NOMO-1 treated with dmso at 0.1 percent for 144 hours (cell line): ENCODE data around the gene CD74.
A peak's percentile ranks its signal among the peaks of the same experiment; 100 is the strongest.
"Not testable (repeated sequence)": the region's sequence is repeated elsewhere in the genome, so short reads cannot be mapped to it uniquely, and the experiment has no call there.

Experiments
- DNase-seq: peaks from one replicate; lab custom pipeline; 2025; ENCODE audit not compliant: unreplicated experiment; lab: John Stamatoyannopoulos, UW

CD74 gene

GRCh38 chr5:150412319-150413175, at the start of gene CD74:
Gene CD74 (minus strand): TSS chr5:150412910. CDS start chr5:150412749, 161 bp downstream.
- DNase-seq, result peak; percentile 90

GRCh38 chr5:150461231-150461630, 48.5 kb upstream of the CD74 start:
- no peak for DNase-seq

DNA sequence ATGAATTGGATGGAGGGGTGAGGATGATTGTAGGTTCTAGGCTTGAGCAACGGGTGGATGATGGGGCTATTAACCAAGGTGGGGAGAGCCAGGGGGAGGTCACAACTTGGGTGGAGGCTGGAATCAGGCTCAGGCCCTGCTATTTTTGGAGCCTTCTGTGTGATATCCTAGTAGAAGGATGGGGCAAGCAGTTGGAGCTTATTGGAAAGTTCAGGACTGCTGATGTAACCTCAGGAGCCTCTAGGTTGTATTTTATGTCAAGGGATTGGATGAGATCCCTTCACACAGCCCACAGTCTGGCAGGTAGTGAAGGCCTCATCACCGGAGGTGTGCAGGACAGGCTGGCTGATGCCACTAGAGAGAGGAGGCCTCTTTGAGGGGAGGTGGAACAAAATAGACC, 48.1 kb upstream of the CD74 start:
- no peak for DNase-seq

DNA sequence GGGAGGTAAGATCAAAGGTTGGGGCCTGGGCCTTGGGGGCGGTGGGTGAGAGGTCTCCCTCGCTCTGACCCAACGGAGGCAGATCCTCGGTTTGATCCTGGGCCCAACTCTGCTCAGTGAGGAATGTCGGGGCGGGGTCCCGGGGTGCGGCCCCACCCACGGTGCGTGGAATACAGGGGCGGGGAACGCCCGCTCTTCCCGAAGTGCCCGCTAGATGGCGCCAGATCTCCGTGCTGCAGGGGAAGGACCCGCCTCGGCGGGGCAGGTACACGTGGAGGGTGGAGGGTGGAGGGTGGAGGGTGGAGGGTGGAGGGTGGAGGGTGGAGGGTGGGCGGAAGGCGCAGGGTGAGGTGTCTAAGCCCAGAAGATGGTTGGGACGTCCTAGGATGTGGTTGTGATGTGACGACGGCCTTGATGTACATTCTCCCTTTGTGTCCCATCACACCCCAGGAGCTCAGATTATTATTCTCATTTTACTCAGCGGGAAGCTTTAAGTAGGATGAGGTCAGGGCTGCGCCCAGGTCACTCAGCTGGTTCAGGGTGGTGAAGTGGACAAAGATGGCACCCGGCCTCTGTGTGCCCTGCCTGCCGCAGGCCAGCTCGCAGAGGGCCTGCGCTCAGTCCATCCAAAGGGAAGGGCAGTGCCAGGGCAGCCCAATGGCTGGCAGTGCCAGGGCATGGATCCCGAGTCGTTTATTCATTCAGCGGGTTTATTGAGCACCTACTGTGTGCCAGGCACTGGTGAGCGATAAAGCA, 46.3 kb upstream of the CD74 start:
- peak; percentile 36 for DNase-seq

GRCh38 chr5:150457562-150458240, 45.0 kb upstream of the CD74 start:
- DNase-seq, result no peak

GRCh38 chr5:150457121-150457520, 44.4 kb upstream of the CD74 start:
- DNase-seq, result no peak

DNA sequence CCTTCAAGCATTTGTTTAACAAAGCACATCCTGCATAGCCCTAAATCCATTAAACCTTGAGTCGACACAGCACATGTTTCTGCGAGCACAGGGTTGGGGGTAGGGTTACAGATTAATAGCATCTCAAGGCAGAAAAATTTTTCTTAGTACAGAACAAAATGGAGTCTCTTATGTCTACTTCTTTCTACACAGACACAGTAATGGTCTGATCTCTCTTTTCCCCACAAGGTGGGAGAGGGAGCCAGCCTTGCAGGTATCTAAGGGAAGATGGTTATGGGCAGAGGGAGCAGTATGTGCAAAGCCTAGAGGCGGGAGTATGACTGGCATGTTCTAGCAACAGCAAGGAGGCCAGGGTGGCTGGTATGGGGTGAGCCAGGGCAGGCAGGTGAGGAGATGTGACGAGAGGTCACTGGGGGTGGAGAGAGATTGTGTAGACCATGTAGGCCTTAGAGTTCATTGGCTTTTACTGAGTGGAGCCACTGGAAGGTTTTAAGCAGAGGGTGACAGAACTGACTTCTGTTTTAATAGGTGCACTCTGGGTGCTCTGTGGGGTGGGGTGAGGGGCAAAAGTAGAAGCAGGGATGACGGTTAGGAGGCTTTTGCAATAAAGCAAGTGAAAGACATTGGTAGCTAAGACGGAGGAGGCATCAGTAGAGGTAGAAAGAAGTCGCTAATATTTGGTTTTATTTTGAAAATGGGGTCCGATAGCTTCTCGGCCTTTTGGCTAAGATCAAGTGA, 42.0 kb upstream of the CD74 start:
- DNase-seq, result no peak

GRCh38 chr5:150454027-150454426, 41.3 kb upstream of the CD74 start:
- DNase-seq, result not testable (repeated sequence)

- DNase-seq, result no peak
These were observed 40.2 kb upstream of the CD74 start for GRCh38 chr5:150452914-150453313.

GRCh38 chr5:150451594-150451993, 38.9 kb upstream of the CD74 start:
- DNase-seq, result no peak

- DNase-seq, result peak; percentile 92
These were observed 37.0 kb upstream of the CD74 start, which contains the start of gene RPS14 for GRCh38 chr5:150449517-150450339. Gene RPS14 (minus strand): TSS chr5:150449739. CDS start chr5:150447733, 2,006 bp downstream.

DNA sequence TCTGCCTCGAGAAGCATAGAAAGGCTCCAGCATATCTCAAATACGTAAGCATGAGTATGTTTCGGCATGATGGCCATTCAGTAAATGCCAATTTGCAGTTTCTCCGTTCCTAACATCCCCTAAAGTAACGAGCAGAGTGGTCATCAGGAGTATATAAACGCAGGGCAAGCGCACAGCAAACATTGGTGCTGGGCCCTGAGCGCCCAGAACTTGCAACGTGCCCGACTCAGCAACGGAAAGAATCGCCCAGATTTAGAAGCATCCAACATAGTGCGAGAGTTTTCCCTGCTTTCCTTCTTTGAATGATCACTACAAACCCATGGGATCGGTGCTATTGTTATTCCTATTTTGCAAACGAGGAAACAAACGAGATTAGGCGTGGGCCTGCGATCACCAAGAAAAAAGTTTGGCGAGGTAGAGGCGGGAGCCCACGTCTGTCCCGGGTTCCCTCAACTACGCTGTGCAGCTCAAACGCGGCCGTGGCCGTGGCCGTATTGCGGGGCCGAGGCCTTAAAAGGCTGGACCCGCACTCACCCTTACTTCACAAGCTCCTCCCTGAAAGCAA, 36.3 kb upstream of the CD74 start:
- no peak for DNase-seq

DNA sequence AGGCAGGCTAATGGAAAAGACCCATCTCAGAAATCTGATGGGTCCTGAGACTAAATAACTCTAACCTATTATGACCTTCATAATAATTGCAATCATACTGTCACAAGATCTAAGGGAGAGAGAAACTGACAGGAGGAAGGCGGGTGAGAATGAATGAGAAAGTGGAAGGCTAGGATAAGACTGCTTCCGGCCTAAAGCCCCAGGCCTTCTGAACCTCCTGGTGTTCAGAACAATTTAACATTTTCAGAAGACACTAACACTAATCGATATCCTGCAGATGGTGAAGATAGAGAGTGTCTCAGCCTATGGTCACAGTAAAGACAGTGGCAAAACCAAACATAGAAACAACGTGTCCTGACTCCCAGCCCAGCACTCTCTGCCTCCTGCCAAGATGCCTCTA, 35.6 kb upstream of the CD74 start:
- DNase-seq, result no peak

- DNase-seq, result no peak
These were observed 34.5 kb upstream of the CD74 start for GRCh38 chr5:150447188-150447587.

GRCh38 chr5:150446583-150446982, 33.9 kb upstream of the CD74 start:
- no peak for DNase-seq

DNA sequence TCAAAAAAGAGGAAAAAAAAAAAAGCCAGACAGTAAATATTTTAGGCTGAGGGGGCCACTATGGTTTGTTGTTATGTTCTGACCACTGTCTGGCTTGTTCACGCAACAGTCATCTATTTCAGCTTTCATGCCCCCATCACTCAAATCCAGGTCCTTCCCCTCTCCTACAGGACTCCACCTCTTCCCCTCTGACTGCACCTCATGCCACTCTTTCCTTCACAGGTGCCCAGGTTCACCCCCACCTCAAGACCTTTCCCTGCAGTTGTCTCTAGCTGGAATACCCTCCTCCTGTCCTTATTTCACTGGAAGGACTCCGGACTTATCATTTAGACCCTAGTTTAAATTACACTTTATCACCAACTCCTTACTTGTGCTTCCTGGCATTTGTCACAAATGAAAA, 33.4 kb upstream of the CD74 start:
- no peak for DNase-seq

- no peak for DNase-seq
These were observed 32.1 kb upstream of the CD74 start for GRCh38 chr5:150444770-150445169.

GRCh38 chr5:150443242-150444075, 30.7 kb upstream of the CD74 start:
- DNase-seq, result no peak

DNA sequence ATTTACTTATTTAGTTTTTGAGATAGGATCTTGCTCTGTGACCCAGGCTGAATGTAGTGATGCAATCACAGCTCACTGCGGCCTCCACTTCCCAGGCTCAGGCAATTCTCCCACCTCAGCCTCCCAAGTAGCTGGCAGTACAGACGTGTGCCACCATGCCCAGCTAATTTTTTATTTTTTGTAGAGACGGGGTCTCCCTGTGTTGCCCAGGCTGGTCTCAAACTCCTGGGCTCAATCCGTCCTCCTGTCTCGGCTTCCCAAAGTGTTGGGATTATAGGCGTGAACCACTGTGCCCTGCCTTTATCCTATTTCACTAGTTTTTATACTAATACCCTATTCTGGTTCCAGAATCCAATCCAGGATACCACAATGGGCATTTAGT, 30.0 kb upstream of the CD74 start:
- DNase-seq, result no peak
